HG03196 (cell line): ENCODE data around the gene RPTOR.
"Not testable (repeated sequence)": the region's sequence is repeated elsewhere in the genome, so short reads cannot be mapped to it uniquely, and the experiment has no call there.

ENCODE experiments used
- ATAC-seq: cut with Tn5 transposase; IDR thresholded peaks from one replicate; pipeline ENCODE4 v1.9.1; 2021; ENCODE audit not compliant: unreplicated experiment

The RPTOR gene

DNA sequence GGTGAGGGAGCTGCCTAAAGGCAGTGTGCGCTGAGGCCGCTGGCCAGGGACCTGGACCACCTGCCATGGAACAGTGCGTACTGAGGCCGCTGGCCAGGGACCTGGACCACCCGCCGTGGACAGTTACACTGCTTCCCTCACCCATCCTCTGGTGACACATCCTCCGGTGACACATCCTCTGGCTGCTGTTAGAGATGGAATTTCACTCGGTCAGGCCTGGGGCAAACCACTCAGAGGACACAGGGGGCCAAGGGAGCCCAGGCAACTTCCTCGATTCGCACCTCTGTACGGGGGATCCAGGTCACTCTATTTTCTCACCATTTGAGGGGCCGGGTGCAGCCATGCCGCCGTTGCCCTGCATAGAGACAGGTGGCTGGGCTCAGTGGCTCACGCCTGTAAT is 32.4 kb upstream of the RPTOR start:
- ATAC-seq, result no peak

DNA sequence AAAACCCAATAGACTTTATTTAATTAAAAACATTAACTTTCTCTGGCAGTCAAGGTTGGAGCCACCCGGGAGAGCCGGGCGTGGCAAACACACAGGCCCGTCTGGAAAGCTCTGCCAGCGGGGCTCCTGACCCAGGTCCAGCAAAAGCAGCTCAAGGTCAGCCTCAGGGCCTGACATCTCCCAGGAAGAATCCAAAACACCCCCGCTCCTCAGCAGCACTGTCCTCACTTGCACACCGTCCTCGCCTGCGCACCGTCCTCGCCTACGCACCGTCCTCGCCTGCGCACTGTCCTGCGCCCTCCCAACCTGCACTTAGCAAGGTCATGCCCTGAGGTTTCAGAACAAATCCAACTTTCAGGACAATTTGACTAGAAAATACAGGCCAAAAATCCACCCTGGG is 31.4 kb upstream of the RPTOR start:
- no peak for ATAC-seq

GRCh38 chr17:80513892-80514291 is 30.7 kb upstream of the RPTOR start:
- no peak for ATAC-seq

DNA sequence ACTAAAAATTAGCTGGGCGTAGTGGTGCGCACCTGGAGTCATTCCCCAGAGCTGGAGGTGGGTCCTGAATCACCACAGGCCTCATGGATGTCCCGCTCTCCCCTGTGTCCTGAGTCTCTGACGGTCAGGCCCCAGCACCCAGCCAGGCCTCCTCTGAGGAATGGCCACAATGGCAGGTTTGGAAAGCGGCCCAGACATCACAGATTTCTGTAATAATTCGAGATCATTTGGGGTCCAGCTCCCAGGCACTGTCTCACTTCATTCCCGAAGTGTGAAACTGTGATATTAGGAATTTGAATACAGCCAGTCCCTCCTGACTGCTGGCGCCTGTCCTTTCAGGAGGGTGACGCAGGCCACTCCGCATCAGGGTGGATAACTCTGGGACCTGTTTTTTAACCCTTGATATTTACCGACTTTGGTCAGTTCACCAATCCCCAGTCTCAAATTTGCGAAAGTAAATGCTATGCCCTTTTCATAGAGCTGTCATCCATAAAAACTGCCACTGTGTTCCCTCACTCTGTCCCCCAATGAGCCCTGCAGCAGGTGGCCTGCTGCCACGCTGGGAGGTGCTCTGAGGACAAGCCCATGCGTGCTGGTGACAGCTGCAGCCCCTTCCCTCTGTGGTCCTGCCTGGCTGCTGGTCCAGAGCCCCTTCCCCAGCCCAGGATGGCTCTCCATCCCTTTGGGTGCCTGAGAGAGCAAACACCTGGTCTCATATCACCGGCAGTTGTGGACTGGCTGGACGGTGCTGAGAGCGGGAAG is 28.3 kb upstream of the RPTOR start:
- no peak for ATAC-seq

DNA sequence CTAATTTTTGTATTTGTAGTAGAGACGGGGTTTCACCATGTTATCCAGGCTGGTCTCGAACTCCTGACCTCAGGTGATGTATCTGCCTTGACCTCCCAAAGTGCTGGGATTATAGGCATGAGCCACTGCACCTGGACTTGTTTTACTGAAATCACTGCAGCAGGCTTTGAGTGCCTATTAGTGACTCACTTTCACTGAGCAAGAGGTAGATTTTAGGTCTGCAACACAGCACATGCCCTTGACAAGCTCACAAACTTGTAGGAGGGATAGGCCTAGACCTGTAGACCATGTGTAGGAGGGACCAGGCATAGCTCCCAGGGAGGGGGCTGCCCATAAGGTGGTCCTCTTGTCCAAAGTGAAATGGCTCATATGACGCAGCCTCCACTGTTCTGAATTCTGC is 27.0 kb upstream of the RPTOR start:
- no peak for ATAC-seq

DNA sequence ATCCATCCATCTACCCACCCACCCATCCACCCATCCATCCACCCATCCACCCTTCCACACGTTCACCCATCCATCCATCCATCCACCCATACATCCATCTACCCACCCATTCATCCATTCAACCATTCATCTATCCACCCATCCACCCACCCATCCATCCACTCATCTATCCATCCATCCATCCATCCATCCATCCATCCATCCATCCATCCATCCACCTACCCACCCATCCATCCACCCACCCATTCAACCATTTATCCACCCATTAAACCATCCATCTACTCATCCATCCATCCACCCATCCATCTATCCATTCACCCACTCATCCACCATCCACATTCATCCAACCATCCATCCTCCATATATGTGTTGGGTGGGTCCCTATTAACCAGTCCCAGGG is 26.2 kb upstream of the RPTOR start:
- no peak for ATAC-seq

- no peak for ATAC-seq
These were observed 25.4 kb upstream of the RPTOR start for GRCh38 chr17:80519091-80519781.

DNA sequence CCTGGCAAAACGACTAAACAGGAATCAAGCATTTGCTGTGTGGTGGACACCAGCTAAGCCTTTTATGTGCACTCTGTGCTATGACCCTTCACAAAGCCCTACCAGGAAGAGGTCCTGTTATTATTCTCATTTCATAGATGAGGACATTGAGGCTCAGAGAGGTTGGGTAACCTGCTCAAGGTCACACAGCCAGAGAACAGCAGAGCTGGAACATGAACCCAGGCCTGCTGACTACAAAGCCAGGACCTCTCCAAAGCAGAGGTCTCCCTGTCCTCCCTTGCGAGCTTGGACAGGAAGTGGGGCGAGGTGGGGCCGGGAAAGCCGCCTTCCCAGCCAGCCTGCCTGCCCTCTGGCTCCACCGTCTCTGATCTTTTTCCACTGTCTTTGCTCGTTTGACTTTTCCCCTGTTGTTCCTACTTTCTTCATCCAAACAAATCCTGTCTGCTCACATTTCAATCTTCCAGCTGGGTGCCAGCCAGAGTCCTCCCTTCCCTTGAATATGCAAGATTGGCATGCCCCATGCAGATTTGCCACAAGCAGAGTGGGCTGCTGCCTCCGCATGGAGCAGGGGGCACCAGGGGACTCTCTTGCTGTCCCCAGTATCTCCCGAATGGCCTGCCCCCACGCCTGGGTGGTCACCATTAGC is 23.7 kb upstream of the RPTOR start:
- ATAC-seq, result no peak

DNA sequence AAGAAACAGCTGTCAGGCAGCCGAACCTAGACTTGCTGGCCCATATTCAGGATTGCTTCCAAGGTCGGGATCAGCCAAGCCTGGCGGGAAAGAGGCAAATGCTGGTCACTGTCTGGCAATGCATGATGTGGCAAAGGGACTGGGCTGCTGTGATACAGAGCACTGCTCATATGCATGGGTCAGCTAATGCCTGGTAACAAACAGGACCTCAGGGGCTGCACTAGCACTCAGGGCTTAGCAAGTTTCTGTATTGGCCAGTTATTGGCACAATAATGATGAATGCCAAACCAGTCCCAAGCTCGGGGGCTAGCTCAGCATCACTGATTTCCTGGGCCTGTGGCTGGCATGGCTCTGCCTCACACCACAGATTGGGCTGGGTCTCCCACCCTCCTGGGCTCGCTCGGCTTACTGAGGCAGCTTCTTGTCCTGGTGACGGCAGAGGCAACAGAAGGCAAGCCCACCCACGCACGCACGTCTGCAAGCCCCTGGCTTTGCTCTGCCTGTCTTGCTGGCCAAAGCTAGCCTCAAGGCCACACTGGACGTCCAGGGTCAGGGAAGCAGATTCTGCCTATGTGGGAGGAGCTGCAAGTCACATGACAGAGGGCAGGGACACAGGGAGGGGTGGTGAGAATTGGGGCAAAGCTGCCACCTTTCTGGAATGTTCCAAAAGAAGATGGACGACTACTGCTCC is 21.4 kb upstream of the RPTOR start:
- ATAC-seq, result no peak

- no peak for ATAC-seq
These were observed 20.5 kb upstream of the RPTOR start for GRCh38 chr17:80523956-80524712.

DNA sequence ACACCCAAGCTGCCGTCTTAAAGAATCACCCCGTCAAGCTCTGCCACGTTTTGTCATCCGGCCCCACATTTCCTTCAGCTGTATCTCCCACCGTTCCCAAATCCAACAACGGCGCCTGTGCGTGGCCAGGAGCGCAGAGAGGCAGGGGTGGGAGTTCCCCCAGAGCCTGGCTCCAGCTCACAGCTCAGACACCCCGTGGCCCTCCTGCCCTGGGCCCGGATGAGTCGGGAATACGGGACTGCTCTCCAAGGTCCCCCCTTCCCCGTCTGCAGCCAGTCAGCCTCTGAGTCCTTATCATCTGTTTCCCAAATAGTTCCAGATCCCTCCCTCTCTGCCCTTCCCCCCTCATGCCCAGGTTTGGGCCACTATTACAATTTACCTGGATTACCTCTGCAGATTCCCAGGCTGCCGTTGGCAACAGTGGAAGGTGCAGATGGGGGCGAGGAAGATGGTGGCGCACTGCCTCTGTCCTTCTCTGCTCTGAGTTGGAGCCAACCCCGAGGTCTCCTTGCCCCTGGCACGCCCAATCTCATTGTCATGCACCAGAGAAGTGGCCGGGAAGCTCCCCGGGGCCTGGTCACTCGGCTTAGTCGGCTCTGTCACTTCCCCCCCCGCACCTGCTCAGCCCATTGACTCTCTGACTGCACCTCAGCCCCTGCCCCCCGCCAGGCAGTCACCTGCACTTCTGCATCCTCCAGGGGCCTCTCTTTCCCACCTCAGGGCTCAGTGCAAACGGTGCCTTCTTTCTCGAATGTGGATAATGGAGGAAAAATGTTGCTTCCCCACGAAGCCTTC is 18.3 kb upstream of the RPTOR start:
- ATAC-seq, result no peak

GRCh38 chr17:80527016-80527645 is 17.5 kb upstream of the RPTOR start:
- ATAC-seq, result no peak

GRCh38 chr17:80528536-80528935 is 16.1 kb upstream of the RPTOR start:
- no peak for ATAC-seq

- ATAC-seq, result no peak
These were observed 15.3 kb upstream of the RPTOR start for GRCh38 chr17:80529104-80529903.

- no peak for ATAC-seq
These were observed 14.7 kb upstream of the RPTOR start for GRCh38 chr17:80529904-80530292.

- ATAC-seq, result no peak
These were observed 13.2 kb upstream of the RPTOR start for GRCh38 chr17:80531400-80531799.

DNA sequence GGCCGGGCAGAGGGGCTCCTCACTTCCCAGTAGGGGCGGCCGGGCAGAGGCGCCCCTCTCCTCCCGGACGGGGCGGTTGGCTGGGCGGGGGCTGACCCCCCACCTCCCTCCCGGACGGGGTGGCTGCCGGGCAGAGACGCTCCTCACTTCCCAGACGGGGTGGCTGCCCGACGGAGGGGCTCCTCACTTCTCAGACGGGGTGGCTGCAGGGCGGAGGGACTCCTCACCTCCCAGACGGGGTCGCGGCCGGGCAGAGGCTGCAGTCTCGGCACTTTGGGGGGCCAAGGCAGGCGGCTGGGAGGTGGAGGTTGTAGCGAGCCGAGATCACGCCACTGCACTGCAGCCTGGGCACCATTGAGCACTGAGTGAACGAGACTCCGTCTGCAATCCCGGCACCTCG is 7.3 kb upstream of the RPTOR start:
- not testable (repeated sequence) for ATAC-seq

GRCh38 chr17:80538484-80538883 is 6.2 kb upstream of the RPTOR start:
- no peak for ATAC-seq
